Neuron (in vitro differentiated cells): ENCODE measurements around the gene SPTBN1.

Experiments
- H2AFZ ChIP-seq: one replicate; pipeline ENCODE4 v1.6.1; 2013; ENCODE audit warnings: low read depth, mild to moderate bottlenecking, inconsistent platforms, low read length, moderate library complexity
- H3K27me3 ChIP-seq: one replicate; pipeline ENCODE4 v1.6.1; 2013; ENCODE audit warnings: low read length; ENCODE audit not compliant: insufficient read depth
- H3K36me3 ChIP-seq: one replicate; pipeline ENCODE4 v1.6.1; 2013; ENCODE audit warnings: low read length; ENCODE audit not compliant: insufficient read depth
- H3K4me1 ChIP-seq: one replicate; pipeline ENCODE4 v1.6.1; 2013; ENCODE audit warnings: low read length; ENCODE audit not compliant: insufficient read depth
- H3K4me3 ChIP-seq: 2 replicates; pipeline ENCODE4 v1.5.1; 2013; ENCODE audit warnings: mild to moderate bottlenecking, low read length, moderate library complexity
- H3K9me3 ChIP-seq: one replicate; pipeline ENCODE4 v1.6.1; 2013; ENCODE audit warnings: low read length

Gene SPTBN1

GRCh38 chr2:54608224-54608623, 152.1 kb downstream of the SPTBN1 start:
- Histone ChIP-seq H3K9me3 (peaks cover 9% of the 10 kb centered on the region), H3K4me1 (peaks cover 36% of the 10 kb centered on the region), H3K4me3 (no peak overlapping the region), H3K27me3 (no peaks in the 10 kb centered on the region), H2AFZ (no peak overlapping the region), H3K36me3 (peaks cover 10% of the 10 kb centered on the region)

- H3K27me3 ChIP-seq = no peaks in the 10 kb centered on the region
- no peak overlapping the region for H2AFZ ChIP-seq
- peaks cover 9% of the 10 kb centered on the region for H3K9me3 ChIP-seq
- H3K36me3 ChIP-seq = peaks cover 12% of the 10 kb centered on the region
- H3K4me3 ChIP-seq = no peak overlapping the region
- H3K4me1 ChIP-seq = peaks cover 40% of the 10 kb centered on the region
Observed at GRCh38 chr2:54609241-54609640, 153.1 kb downstream of the SPTBN1 start.

- no peaks in the 10 kb centered on the region for H3K27me3 ChIP-seq
- H3K36me3 ChIP-seq = peaks cover 14% of the 10 kb centered on the region
- peaks cover 36% of the 10 kb centered on the region for H3K4me1 ChIP-seq
- H3K4me3 ChIP-seq = no peak overlapping the region
- peaks cover 9% of the 10 kb centered on the region for H3K9me3 ChIP-seq
- no peak overlapping the region for H2AFZ ChIP-seq
Observed at GRCh38 chr2:54609647-54610046, 153.5 kb downstream of the SPTBN1 start.

- Histone ChIP-seq H3K27me3 (no peaks in the 10 kb centered on the region), H3K4me1 (peaks cover 26% of the 10 kb centered on the region), H3K36me3 (peaks cover 23% of the 10 kb centered on the region), H3K4me3 (no peak overlapping the region), H3K9me3 (peaks cover 9% of the 10 kb centered on the region), H2AFZ (no peak overlapping the region)
Observed at GRCh38 chr2:54610700-54611099, 154.6 kb downstream of the SPTBN1 start.

GRCh38 chr2:54611830-54612545, 155.9 kb downstream of the SPTBN1 start:
- Histone ChIP-seq H3K4me3 (no peak overlapping the region), H3K36me3 (peaks cover 30% of the 10 kb centered on the region), H3K9me3 (peaks cover 9% of the 10 kb centered on the region), H3K27me3 (no peaks in the 10 kb centered on the region), H2AFZ (no peak overlapping the region), H3K4me1 (peaks cover 21% of the 10 kb centered on the region)

- Histone ChIP-seq H3K36me3 (peaks cover 44% of the 10 kb centered on the region), H3K4me3 (no peak overlapping the region), H3K4me1 (peaks cover 21% of the 10 kb centered on the region), H3K27me3 (no peaks in the 10 kb centered on the region), H2AFZ (no peak overlapping the region), H3K9me3 (peaks cover 7% of the 10 kb centered on the region)
Observed at GRCh38 chr2:54613386-54613785, 157.3 kb downstream of the SPTBN1 start.

- peaks cover 7% of the 10 kb centered on the region for H3K9me3 ChIP-seq
- H3K4me1 ChIP-seq = peaks cover 20% of the 10 kb centered on the region
- no peak overlapping the region for H3K4me3 ChIP-seq
- H2AFZ ChIP-seq = no peak overlapping the region
- peaks cover 48% of the 10 kb centered on the region for H3K36me3 ChIP-seq
- no peaks in the 10 kb centered on the region for H3K27me3 ChIP-seq
Observed at GRCh38 chr2:54613794-54614257, 157.7 kb downstream of the SPTBN1 start.

GRCh38 chr2:54614819-54615218, 158.7 kb downstream of the SPTBN1 start:
- H3K4me3 ChIP-seq = no peak overlapping the region
- H2AFZ ChIP-seq = no peak overlapping the region
- H3K4me1 ChIP-seq = peaks cover 11% of the 10 kb centered on the region
- peaks cover 55% of the 10 kb centered on the region for H3K36me3 ChIP-seq
- H3K27me3 ChIP-seq = no peaks in the 10 kb centered on the region
- peaks cover 7% of the 10 kb centered on the region for H3K9me3 ChIP-seq

GRCh38 chr2:54615832-54616534, 159.9 kb downstream of the SPTBN1 start:
- Histone ChIP-seq H3K9me3 (peaks cover 7% of the 10 kb centered on the region), H3K36me3 (peaks cover 59% of the 10 kb centered on the region), H3K4me1 (peaks cover 11% of the 10 kb centered on the region), H3K27me3 (no peaks in the 10 kb centered on the region), H2AFZ (no peak overlapping the region), H3K4me3 (no peak overlapping the region)

- Histone ChIP-seq H2AFZ (no peak overlapping the region), H3K4me3 (no peak overlapping the region), H3K4me1 (peaks cover 11% of the 10 kb centered on the region), H3K27me3 (no peaks in the 10 kb centered on the region), H3K36me3 (peaks cover 68% of the 10 kb centered on the region), H3K9me3 (peaks cover 2% of the 10 kb centered on the region)
Observed at GRCh38 chr2:54617409-54617808, 161.3 kb downstream of the SPTBN1 start.

GRCh38 chr2:54618646-54619565, 162.8 kb downstream of the SPTBN1 start:
- Histone ChIP-seq H2AFZ (no peak overlapping the region), H3K9me3 (no peaks in the 10 kb centered on the region), H3K4me3 (no peak overlapping the region), H3K36me3 (peaks cover 81% of the 10 kb centered on the region), H3K27me3 (no peaks in the 10 kb centered on the region), H3K4me1 (peaks cover 4% of the 10 kb centered on the region)

- Histone ChIP-seq H3K36me3 (peaks cover 84% of the 10 kb centered on the region), H3K4me1 (peaks cover 3% of the 10 kb centered on the region), H3K9me3 (no peaks in the 10 kb centered on the region), H3K27me3 (no peaks in the 10 kb centered on the region), H2AFZ (no peak overlapping the region), H3K4me3 (no peak overlapping the region)
Observed at GRCh38 chr2:54619660-54620231, 163.6 kb downstream of the SPTBN1 start.
